ENCODE measurements around the gene MAP7D3.
"Not testable (repeated sequence)": the region's sequence is repeated elsewhere in the genome, so short reads cannot be mapped to it uniquely, and the experiment has no call there.

The MAP7D3 gene

DNA sequence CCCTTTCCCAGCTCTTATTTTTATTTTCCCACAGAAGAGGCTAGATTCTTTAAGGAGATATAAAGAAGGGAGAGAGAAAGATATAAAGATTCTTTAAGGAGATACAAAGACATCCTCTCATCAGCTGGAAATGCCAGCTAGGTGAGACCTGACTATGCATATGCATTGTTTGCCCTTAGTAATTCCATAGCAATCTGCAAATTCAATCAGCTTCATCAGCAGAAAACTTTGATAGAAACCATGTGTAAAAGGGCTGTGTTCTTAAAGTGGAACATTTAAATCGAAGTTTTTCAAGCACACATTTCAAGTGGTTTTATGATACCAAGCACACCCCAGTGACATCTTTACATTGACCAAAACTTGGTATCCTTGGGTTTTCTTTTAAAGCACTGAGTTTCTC lies 79.8 kb downstream of the MAP7D3 start:
- no peak for DNase-seq

DNA sequence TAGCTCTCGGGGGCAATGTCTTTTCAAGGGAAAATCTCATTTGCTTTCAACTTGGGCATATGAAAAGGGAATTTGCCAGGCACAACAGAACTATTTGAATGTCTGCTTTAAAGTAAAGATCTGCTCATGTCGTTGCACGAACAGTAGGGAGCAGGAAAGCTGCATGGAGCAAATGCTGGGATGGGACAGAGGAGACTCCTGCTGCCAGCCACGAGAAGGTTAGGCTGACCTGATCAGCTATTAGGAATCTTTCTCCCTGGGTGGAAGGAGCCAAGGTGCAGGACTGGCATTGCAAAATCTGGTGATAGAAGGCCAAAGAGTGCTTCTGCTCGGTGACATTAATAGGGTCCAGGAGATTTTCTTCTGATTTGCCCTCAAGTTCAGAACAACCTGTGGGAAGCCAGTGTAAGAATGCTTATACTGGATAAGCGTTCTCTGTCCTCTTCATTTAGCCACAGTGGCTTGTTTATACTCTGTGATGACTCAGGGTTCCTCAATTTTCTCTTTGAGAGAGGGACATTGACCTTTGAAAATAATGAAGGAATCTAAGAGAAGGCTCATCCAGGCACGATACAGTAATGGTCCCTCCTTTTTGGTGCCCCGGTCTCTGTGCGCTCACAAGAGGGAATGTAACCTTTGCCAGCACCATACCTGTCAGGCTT lies 80.9 kb downstream of the MAP7D3 start:
- no peak for DNase-seq

DNA sequence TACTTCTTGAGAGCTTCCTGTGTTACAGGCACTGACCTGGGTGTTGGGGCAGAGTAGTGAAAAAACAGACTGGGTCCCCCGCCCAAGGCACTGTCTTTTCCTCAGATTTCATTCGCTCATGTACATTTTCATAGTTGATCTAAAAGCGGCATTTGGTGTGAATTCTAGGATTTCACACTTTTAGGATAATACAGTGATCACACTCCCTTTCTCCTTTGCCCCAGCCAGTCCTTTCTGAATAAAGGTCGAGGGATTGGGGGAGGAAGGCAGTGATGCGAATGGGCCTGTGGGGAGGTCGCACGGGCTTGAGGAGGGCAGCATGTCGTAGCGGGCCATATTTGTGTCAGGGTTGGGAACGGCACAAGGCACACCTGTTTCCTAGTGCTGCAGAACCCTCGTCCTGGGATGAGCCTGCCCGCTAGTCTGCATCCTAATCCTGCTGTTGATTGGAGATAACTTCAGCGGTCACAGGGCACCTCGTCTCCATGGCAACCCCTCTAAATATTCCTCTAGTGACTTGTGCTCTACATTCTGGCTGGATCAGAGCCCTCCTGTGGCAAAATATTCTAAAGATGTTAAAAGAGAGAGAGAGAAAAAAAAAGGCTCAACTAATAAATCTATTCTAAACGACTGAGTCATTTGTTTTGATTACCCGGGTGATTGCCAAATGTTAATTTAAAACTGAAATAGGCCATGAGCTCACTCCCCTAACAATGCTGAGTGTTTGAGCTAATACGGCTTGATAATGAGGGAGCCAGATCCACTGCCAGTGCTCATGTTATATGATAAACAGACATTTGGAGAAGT lies 82.1 kb downstream of the MAP7D3 start:
- DNase-seq, result peak; percentile 82

DNA sequence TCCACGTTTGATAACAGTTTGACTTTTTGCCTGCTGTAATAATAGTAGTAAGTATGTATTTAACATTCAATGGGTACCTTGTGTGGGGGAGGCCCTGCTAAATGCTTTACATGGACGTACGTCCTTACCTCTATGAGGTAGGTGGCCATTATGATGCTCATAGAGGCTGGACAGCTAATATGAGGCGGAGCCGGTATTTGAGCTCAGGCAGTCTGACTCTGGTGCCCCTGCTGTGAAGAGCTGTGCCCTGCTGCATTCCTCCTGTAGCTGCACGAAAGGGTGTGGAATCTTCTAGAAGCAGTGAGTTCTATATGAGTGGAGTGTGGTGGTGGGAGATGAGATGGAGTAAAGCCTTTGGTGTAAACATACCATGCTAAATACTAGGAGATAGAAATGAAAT lies 83.2 kb downstream of the MAP7D3 start:
- DNase-seq, result not testable (repeated sequence)

DNA sequence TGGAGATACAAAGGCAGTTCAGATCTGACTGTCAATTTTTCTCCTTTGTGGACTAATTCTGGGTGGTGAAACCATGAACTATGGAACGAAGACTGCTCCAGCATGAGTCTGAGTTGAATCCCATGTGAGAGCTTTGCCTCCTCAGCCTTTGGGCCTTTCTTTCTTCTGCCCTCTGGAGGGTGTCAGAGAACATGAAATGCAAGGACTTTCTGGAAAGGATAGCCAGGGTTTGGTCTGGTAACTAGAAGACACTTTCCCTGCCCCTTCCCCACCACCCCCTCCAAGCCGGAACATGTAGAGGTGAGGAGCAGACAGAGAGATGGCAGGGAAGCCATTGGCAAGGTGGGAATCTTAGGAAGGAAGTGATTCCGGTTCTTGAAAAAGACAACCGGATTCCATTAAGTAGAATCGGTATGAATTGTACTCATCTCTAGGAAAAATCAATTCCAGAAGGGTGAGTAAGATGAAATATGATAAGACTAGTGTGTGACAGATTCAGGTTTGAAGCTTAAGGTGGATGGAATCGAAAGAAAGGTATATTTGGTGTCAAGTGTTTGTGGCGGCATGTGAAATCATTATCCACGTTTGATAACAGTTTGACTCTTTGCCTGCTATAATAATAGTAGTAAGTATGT lies 84.9 kb downstream of the MAP7D3 start:
- no peak for DNase-seq

DNA sequence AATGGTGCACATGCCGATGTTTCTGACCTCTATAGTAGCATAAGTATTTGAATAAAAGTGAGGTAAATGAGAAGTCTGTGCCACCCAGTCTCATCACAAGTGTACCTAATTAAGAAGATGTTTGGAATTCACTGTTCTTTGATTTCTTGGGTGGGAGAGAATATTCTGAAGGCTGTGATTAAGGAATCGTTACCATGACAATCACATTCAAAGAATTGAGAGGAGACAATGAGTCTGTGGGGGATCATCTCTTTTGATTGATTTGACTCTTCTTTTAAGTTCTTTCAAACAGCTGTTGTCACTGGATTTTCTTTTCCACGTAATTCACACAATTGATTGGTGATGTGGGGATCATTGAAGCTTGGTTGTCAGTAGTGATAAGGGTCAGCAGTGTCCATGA lies 85.8 kb downstream of the MAP7D3 start:
- DNase-seq, result no peak

DNA sequence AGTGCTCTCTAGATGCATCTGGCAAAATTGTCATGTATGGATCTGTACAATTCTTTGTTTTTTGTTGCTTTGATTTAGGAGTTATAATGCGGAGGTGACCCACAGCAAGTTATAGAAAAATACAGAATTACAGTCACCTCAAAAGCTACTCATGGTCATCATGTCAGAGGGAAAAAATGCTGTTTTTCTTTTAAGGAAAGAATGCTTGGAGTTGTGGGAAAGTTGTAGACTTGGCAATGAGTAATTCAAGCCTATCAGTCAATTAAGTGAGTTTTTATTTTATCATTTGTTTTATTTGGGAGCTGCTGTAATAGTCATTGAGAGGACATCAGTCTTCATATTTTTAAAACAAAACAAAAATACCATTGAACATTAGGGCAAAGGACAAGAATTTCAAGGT lies 87.5 kb downstream of the MAP7D3 start:
- no peak for DNase-seq

Data from NCI-H446 treated with DMSO at 0.1 percent for 48 hours (cell line).